Measurements from ENCODE around the gene XPO1.
"Not testable (repeated sequence)": the region's sequence is repeated elsewhere in the genome, so short reads cannot be mapped to it uniquely, and the experiment has no call there.

Gene XPO1

GRCh38 chr2:61451178-61451577 is 87.0 kb downstream of the XPO1 start:
- no peak overlapping the region for H3K4me3 ChIP-seq (ENCODE audit: severe bottlenecking)
- ATAC-seq (ENCODE audit: low read depth) (no peak), DNase-seq (ENCODE audit: low spot score) (no peak)
- H3K4me1 ChIP-seq (ENCODE audit: insufficient read depth, poor library complexity, severe bottlenecking): no peaks in the 10 kb centered on the region
- H3K36me3 ChIP-seq (ENCODE audit: low read depth): peaks cover 5% of the 10 kb centered on the region
- peaks cover 2% of the 10 kb centered on the region for H3K9me3 ChIP-seq (ENCODE audit: severe bottlenecking)
- H3K27ac ChIP-seq (ENCODE audit: poor library complexity, severe bottlenecking): no peak overlapping the region
- TF ChIP-seq CTCF (IDR thresholded peaks at IDR 0.05; ENCODE audit: poor library complexity, severe bottlenecking): no peak
- H3K27me3 ChIP-seq (ENCODE audit: insufficient read depth, poor library complexity, severe bottlenecking): no peaks in the 10 kb centered on the region

- peaks cover 5% of the 10 kb centered on the region for H3K36me3 ChIP-seq (ENCODE audit: low read depth)
- H3K4me3 ChIP-seq (ENCODE audit: severe bottlenecking): no peak overlapping the region
- H3K4me1 ChIP-seq (ENCODE audit: insufficient read depth, poor library complexity, severe bottlenecking): no peaks in the 10 kb centered on the region
- ATAC-seq (ENCODE audit: low read depth) (no peak), DNase-seq (ENCODE audit: low spot score) (no peak)
- H3K9me3 ChIP-seq (ENCODE audit: severe bottlenecking): peaks cover 2% of the 10 kb centered on the region
- H3K27ac ChIP-seq (ENCODE audit: poor library complexity, severe bottlenecking): no peak overlapping the region
- no peak for TF ChIP-seq CTCF (IDR thresholded peaks at IDR 0.05; ENCODE audit: poor library complexity, severe bottlenecking)
- no peaks in the 10 kb centered on the region for H3K27me3 ChIP-seq (ENCODE audit: insufficient read depth, poor library complexity, severe bottlenecking)
Measured at GRCh38 chr2:61450144-61450543, 88.0 kb downstream of the XPO1 start.

- Histone ChIP-seq H3K36me3 (ENCODE audit: low read depth) (peaks cover 8% of the 10 kb centered on the region), H3K9me3 (ENCODE audit: severe bottlenecking) (peaks cover 2% of the 10 kb centered on the region), H3K4me1 (ENCODE audit: insufficient read depth, poor library complexity, severe bottlenecking) (no peaks in the 10 kb centered on the region), H3K27me3 (ENCODE audit: insufficient read depth, poor library complexity, severe bottlenecking) (no peaks in the 10 kb centered on the region), H3K4me3 (ENCODE audit: severe bottlenecking) (no peak overlapping the region), H3K27ac (ENCODE audit: poor library complexity, severe bottlenecking) (no peak overlapping the region)
- DNase-seq (ENCODE audit: low spot score) (no peak), ATAC-seq (ENCODE audit: low read depth) (no peak)
- TF ChIP-seq CTCF (IDR thresholded peaks at IDR 0.05; ENCODE audit: poor library complexity, severe bottlenecking): no peak
Measured at GRCh38 chr2:61448229-61448628, 89.9 kb downstream of the XPO1 start.

- ATAC-seq (ENCODE audit: low read depth); H3K4me3 ChIP-seq (ENCODE audit: severe bottlenecking); DNase-seq (ENCODE audit: low spot score): not testable (repeated sequence)
Measured at GRCh38 chr2:61446971-61447370, 91.2 kb downstream of the XPO1 start.

GRCh38 chr2:61443342-61444041 is 94.7 kb downstream of the XPO1 start:
- Histone ChIP-seq H3K36me3 (ENCODE audit: low read depth) (peaks cover 4% of the 10 kb centered on the region), H3K27me3 (ENCODE audit: insufficient read depth, poor library complexity, severe bottlenecking) (no peaks in the 10 kb centered on the region), H3K9me3 (ENCODE audit: severe bottlenecking) (no peaks in the 10 kb centered on the region), H3K4me3 (ENCODE audit: severe bottlenecking) (no peak overlapping the region), H3K4me1 (ENCODE audit: insufficient read depth, poor library complexity, severe bottlenecking) (no peaks in the 10 kb centered on the region), H3K27ac (ENCODE audit: poor library complexity, severe bottlenecking) (no peak overlapping the region)
- TF ChIP-seq CTCF (IDR thresholded peaks at IDR 0.05; ENCODE audit: poor library complexity, severe bottlenecking): no peak
- ATAC-seq (ENCODE audit: low read depth): no peak
- no peak for DNase-seq (ENCODE audit: low spot score)

More at GRCh38 chr2:61446971-61447370, 91.2 kb downstream of the XPO1 start:
- not testable (repeated sequence) for H3K27me3 ChIP-seq (ENCODE audit: insufficient read depth, poor library complexity, severe bottlenecking); H3K9me3 ChIP-seq (ENCODE audit: severe bottlenecking); H3K4me1 ChIP-seq (ENCODE audit: insufficient read depth, poor library complexity, severe bottlenecking); H3K27ac ChIP-seq (ENCODE audit: poor library complexity, severe bottlenecking); H3K36me3 ChIP-seq (ENCODE audit: low read depth)
